Measurements from ENCODE around the gene EDNRA. TPM values are rescaled to one million over a fixed set of nuclear protein-coding genes. Genes with fewer than 3 reads are reported as not detected.

Gene EDNRA
- polyA plus RNA-seq, 4 donors, result 44.6 to 114 (median 76.8) TPM

- no peak for DNase-seq (ENCODE audit: low read depth in 4 of 4, low spot score in 3 of 4)
Observed at GRCh38 chr4:147494301-147494700, 13.4 kb downstream of the EDNRA start.

- no peak for DNase-seq (ENCODE audit: low read depth in 4 of 4, low spot score in 3 of 4)
Observed at GRCh38 chr4:147496500-147496899, 15.6 kb downstream of the EDNRA start.

GRCh38 chr4:147498031-147498660 lies 17.2 kb downstream of the EDNRA start:
- DNase-seq (ENCODE audit: low read depth in 4 of 4, low spot score in 3 of 4), result no peak

- DNase-seq (ENCODE audit: low read depth in 4 of 4, low spot score in 3 of 4), result no peak
Observed at GRCh38 chr4:147508346-147508745, 27.4 kb downstream of the EDNRA start.

- DNase-seq (ENCODE audit: low read depth in 4 of 4, low spot score in 3 of 4), result no peak
Observed at GRCh38 chr4:147509386-147509785, 28.5 kb downstream of the EDNRA start.

GRCh38 chr4:147510962-147511668 lies 30.2 kb downstream of the EDNRA start:
- no peak for DNase-seq (ENCODE audit: low read depth in 4 of 4, low spot score in 3 of 4)

GRCh38 chr4:147513091-147513490 lies 32.2 kb downstream of the EDNRA start:
- DNase-seq (ENCODE audit: low read depth in 4 of 4, low spot score in 3 of 4), result no peak

GRCh38 chr4:147513952-147514351 lies 33.1 kb downstream of the EDNRA start:
- no peak for DNase-seq (ENCODE audit: low read depth in 4 of 4, low spot score in 3 of 4)

- no peak for DNase-seq (ENCODE audit: low read depth in 4 of 4, low spot score in 3 of 4)
Observed at GRCh38 chr4:147515220-147515936, 34.5 kb downstream of the EDNRA start.

GRCh38 chr4:147516133-147516532 lies 35.2 kb downstream of the EDNRA start:
- no peak for DNase-seq (ENCODE audit: low read depth in 4 of 4, low spot score in 3 of 4)

GRCh38 chr4:147518086-147518485 lies 37.2 kb downstream of the EDNRA start:
- no peak for DNase-seq (ENCODE audit: low read depth in 4 of 4, low spot score in 3 of 4)

GRCh38 chr4:147518846-147519767 lies 38.2 kb downstream of the EDNRA start:
- peak in 3 of 4 donors; percentile 22 to 29 (median 25) for DNase-seq (ENCODE audit: low read depth in 4 of 4, low spot score in 3 of 4)

GRCh38 chr4:147524601-147525000 lies 43.7 kb downstream of the EDNRA start:
- DNase-seq (ENCODE audit: low read depth in 4 of 4, low spot score in 3 of 4), result no peak

GRCh38 chr4:147525494-147526271 lies 44.8 kb downstream of the EDNRA start:
- DNase-seq (ENCODE audit: low read depth in 4 of 4, low spot score in 3 of 4), result no peak

- no peak for DNase-seq (ENCODE audit: low read depth in 4 of 4, low spot score in 3 of 4)
Observed at GRCh38 chr4:147526272-147526654, 45.4 kb downstream of the EDNRA start.

- DNase-seq (ENCODE audit: low read depth in 4 of 4, low spot score in 3 of 4), result no peak
Observed at GRCh38 chr4:147528054-147528453, 47.2 kb downstream of the EDNRA start.

- DNase-seq (ENCODE audit: low read depth in 4 of 4, low spot score in 3 of 4), result no peak
Observed at GRCh38 chr4:147530134-147530533, 49.2 kb downstream of the EDNRA start.

- DNase-seq (ENCODE audit: low read depth in 4 of 4, low spot score in 3 of 4), result no peak
Observed at GRCh38 chr4:147530723-147531122, 49.8 kb downstream of the EDNRA start.

- DNase-seq (ENCODE audit: low read depth in 4 of 4, low spot score in 3 of 4), result no peak
Observed at GRCh38 chr4:147532896-147533295, 52.0 kb downstream of the EDNRA start.

GRCh38 chr4:147533331-147533730 lies 52.4 kb downstream of the EDNRA start:
- DNase-seq (ENCODE audit: low read depth in 4 of 4, low spot score in 3 of 4), result no peak

Measured in left renal pelvis (tissue), 4 donors.